Ishikawa (cell line): ENCODE data around the gene ROBO3.

Experiments
- CEBPB ChIP-seq: IDR thresholded peaks from 2 replicates; pipeline ENCODE4 v1.6.1; 2012
- CREB1 ChIP-seq: IDR thresholded peaks from 2 replicates; pipeline ENCODE4 v1.6.1; 2012; ENCODE audit warnings: low read depth
- EGR1 ChIP-seq: IDR thresholded peaks from 2 replicates; pipeline ENCODE4 v1.6.1; 2012
- EP300 ChIP-seq: IDR thresholded peaks from 2 replicates; pipeline ENCODE4 v1.6.1; 2012; ENCODE audit warnings: borderline replicate concordance
- FOXM1 ChIP-seq: IDR thresholded peaks from 2 replicates; pipeline ENCODE4 v1.6.1; 2012; ENCODE audit warnings: low read depth, borderline replicate concordance
- MAX ChIP-seq: IDR thresholded peaks from 2 replicates; pipeline ENCODE4 v1.6.1; 2012
- NFIC ChIP-seq: IDR thresholded peaks from 2 replicates; pipeline ENCODE4 v1.6.1; 2012
- RAD21 ChIP-seq: IDR thresholded peaks from 2 replicates; pipeline ENCODE4 v1.6.1; 2012; ENCODE audit warnings: low read depth
- REST ChIP-seq: IDR thresholded peaks from 2 replicates; pipeline ENCODE4 v1.6.1; 2012; ENCODE audit warnings: low read depth, mild to moderate bottlenecking
- TAF1 ChIP-seq: IDR thresholded peaks from 2 replicates; pipeline ENCODE4 v1.6.1; 2012; ENCODE audit warnings: low read depth, mild to moderate bottlenecking
- TCF12 ChIP-seq: IDR thresholded peaks from 2 replicates; pipeline ENCODE4 v1.6.1; 2012; ENCODE audit warnings: low read depth
- TEAD4 ChIP-seq: IDR thresholded peaks from 2 replicates; pipeline ENCODE4 v1.6.1; 2012
- USF1 ChIP-seq: IDR thresholded peaks from 2 replicates; pipeline ENCODE4 v1.6.1; 2012
- YY1 ChIP-seq: IDR thresholded peaks from 2 replicates; pipeline ENCODE4 v1.6.1; 2012; ENCODE audit warnings: low read depth
- ZBTB7A ChIP-seq: IDR thresholded peaks from 2 replicates; pipeline ENCODE4 v1.6.1; 2012; ENCODE audit warnings: low read depth

Gene ROBO3

GRCh38 chr11:124884869-124885479 is 19.7 kb downstream of the ROBO3 start:
- TF ChIP-seq TCF12 (no peak), REST (no peak), CREB1 (no peak), RAD21 (no peak), NFIC (no peak), YY1 (no peak), CEBPB (no peak), ZBTB7A (no peak), EP300 (no peak), FOXM1 (no peak), TAF1 (no peak)

- TF ChIP-seq FOXM1 (no peak), TAF1 (no peak), EP300 (no peak)
Measured at GRCh38 chr11:124886476-124886875, 21.2 kb downstream of the ROBO3 start.

GRCh38 chr11:124886978-124887666 is 21.9 kb downstream of the ROBO3 start:
- TF ChIP-seq CREB1 (no peak), MAX (no peak), FOXM1 (no peak), EP300 (no peak), TCF12 (no peak), TAF1 (no peak), YY1 (no peak), REST (no peak), ZBTB7A (no peak), CEBPB (no peak), RAD21 (no peak), TEAD4 (no peak), EGR1 (no peak), USF1 (no peak), NFIC (no peak)

- no peak for TF ChIP-seq RAD21
- no peak for TF ChIP-seq CEBPB
- TF ChIP-seq EGR1, result no peak
- no peak for TF ChIP-seq TCF12
Measured at GRCh38 chr11:124887667-124888013, 22.4 kb downstream of the ROBO3 start.

- no peak for TF ChIP-seq REST
- TF ChIP-seq CEBPB, result no peak
- no peak for TF ChIP-seq ZBTB7A
- no peak for TF ChIP-seq TEAD4
- TF ChIP-seq USF1, result no peak
- no peak for TF ChIP-seq CREB1
- TF ChIP-seq EGR1, result no peak
- no peak for TF ChIP-seq MAX
- no peak for TF ChIP-seq TAF1
- TF ChIP-seq YY1, result no peak
- TF ChIP-seq RAD21, result no peak
- TF ChIP-seq NFIC, result no peak
Measured at GRCh38 chr11:124889191-124890091, 24.2 kb downstream of the ROBO3 start.
